Measurements from ENCODE around the gene PSMC3.
A peak's percentile ranks its signal among the peaks of the same experiment; 100 is the strongest.

PSMC3 gene

GRCh38 chr11:47376525-47377371 is 49.5 kb downstream of the PSMC3 start:
- no peak for DNase-seq
- Histone ChIP-seq H3K27me3 (ENCODE audit: insufficient read depth, low read depth, severe bottlenecking) (no peaks in the 10 kb centered on the region), H3K36me3 (no peaks in the 10 kb centered on the region), H3K9me3 (ENCODE audit: severe bottlenecking) (no peaks in the 10 kb centered on the region), H3K27ac (no peak overlapping the region), H3K4me3 (ENCODE audit: low read depth, low read length) (no peak overlapping the region)
- TF ChIP-seq CTCF (IDR thresholded peaks at IDR 0.05; ENCODE audit: low read depth, low read length), result 0 out of 2 replicates have a peak, but pooled peaks have one; percentile 3

GRCh38 chr11:47376107-47376524 is 50.1 kb downstream of the PSMC3 start:
- TF ChIP-seq CTCF (IDR thresholded peaks at IDR 0.05; ENCODE audit: low read depth, low read length), result no peak
- Histone ChIP-seq H3K27me3 (ENCODE audit: insufficient read depth, low read depth, severe bottlenecking) (no peaks in the 10 kb centered on the region), H3K4me3 (ENCODE audit: low read depth, low read length) (no peak overlapping the region), H3K9me3 (ENCODE audit: severe bottlenecking) (no peaks in the 10 kb centered on the region), H3K36me3 (no peaks in the 10 kb centered on the region), H3K27ac (no peak overlapping the region)
- no peak for DNase-seq

- Histone ChIP-seq H3K27me3 (ENCODE audit: insufficient read depth, low read depth, severe bottlenecking) (no peaks in the 10 kb centered on the region), H3K27ac (no peak overlapping the region)
- DNase-seq, result no peak
Observed at GRCh38 chr11:47375546-47376085, 50.6 kb downstream of the PSMC3 start.

GRCh38 chr11:47375020-47375419 is 51.2 kb downstream of the PSMC3 start:
- H3K27ac ChIP-seq, result no peak overlapping the region
- DNase-seq, result no peak
- no peaks in the 10 kb centered on the region for H3K27me3 ChIP-seq (ENCODE audit: insufficient read depth, low read depth, severe bottlenecking)
- no peak overlapping the region for H3K4me3 ChIP-seq (ENCODE audit: low read depth, low read length)
- no peak for TF ChIP-seq CTCF (IDR thresholded peaks at IDR 0.05; ENCODE audit: low read depth, low read length)
- H3K36me3 ChIP-seq, result no peaks in the 10 kb centered on the region
- H3K9me3 ChIP-seq (ENCODE audit: severe bottlenecking), result no peaks in the 10 kb centered on the region

More at GRCh38 chr11:47375546-47376085, 50.6 kb downstream of the PSMC3 start:
- Histone ChIP-seq H3K36me3 (no peaks in the 10 kb centered on the region), H3K9me3 (ENCODE audit: severe bottlenecking) (no peaks in the 10 kb centered on the region), H3K4me3 (ENCODE audit: low read depth, low read length) (no peak overlapping the region)
- no peak for TF ChIP-seq CTCF (IDR thresholded peaks at IDR 0.05; ENCODE audit: low read depth, low read length)

- H3K4me3 ChIP-seq (ENCODE audit: low read depth, low read length), result no peak overlapping the region
- no peak for DNase-seq
- no peaks in the 10 kb centered on the region for H3K36me3 ChIP-seq
- TF ChIP-seq CTCF (IDR thresholded peaks at IDR 0.05; ENCODE audit: low read depth, low read length), result no peak
- H3K27ac ChIP-seq, result no peak overlapping the region
- no peaks in the 10 kb centered on the region for H3K27me3 ChIP-seq (ENCODE audit: insufficient read depth, low read depth, severe bottlenecking)
- no peaks in the 10 kb centered on the region for H3K9me3 ChIP-seq (ENCODE audit: severe bottlenecking)
Observed at GRCh38 chr11:47374720-47375019, 51.6 kb downstream of the PSMC3 start.

Measured in WERI-Rb-1 (cell line).